Sigmoid colon (tissue), 7 donors: ENCODE measurements around the gene PAIP2B. TPM values are rescaled to one million over a fixed set of nuclear protein-coding genes. Genes with fewer than 3 reads are reported as not detected.
"Not testable (repeated sequence)": the region's sequence is repeated elsewhere in the genome, so short reads cannot be mapped to it uniquely, and the experiment has no call there.

Experiments used
- DNase-seq: peaks from one replicate; pipeline ENCODE4 v3.0.0-alpha.2; 2019
- H3K27ac ChIP-seq, 4 donors: fragments of 200-600 bp; sonication (generic); one replicate each; pipeline ENCODE4 v1.5.1; 2016 to 2019; ENCODE audit warnings: mild to moderate bottlenecking in 1 of 4
- H3K27me3 ChIP-seq, 3 donors: fragments of 200-600 bp; sonication (generic); one replicate each; pipeline ENCODE4 v1.5.1; 2019; ENCODE audit warnings: mild to moderate bottlenecking in 1 of 3
- H3K36me3 ChIP-seq, 4 donors: fragments of 200-600 bp; sonication (generic); one replicate each; pipeline ENCODE4 v1.5.1; 2016 to 2019
- H3K4me1 ChIP-seq, 4 donors: fragments of 200-600 bp; sonication (generic); one replicate each; pipeline ENCODE4 v1.5.1; 2017 to 2019
- H3K4me3 ChIP-seq, 4 donors: fragments of 200-600 bp; sonication (generic); one replicate each; pipeline ENCODE4 v1.5.1; 2017 to 2019; ENCODE audit warnings: mild to moderate bottlenecking in 2 of 4, moderate library complexity in 1 of 4
- H3K9me3 ChIP-seq, 4 donors: fragments of 200-600 bp in 3 of 4; sonication (generic) in 3 of 4; one replicate each; pipeline versions ENCODE4 v1.5.1 to v1.6.1; 2013 to 2019
- EP300 ChIP-seq, 4 donors: sonication (generic); formaldehyde crosslinking; IDR thresholded peaks; one replicate each; pipeline ENCODE4 v1.6.1; 2017; ENCODE audit warnings: antibody characterized with exemption in 4 of 4
- POLR2A ChIP-seq, 2 donors: fragments of 450-650 bp; IDR thresholded peaks; one replicate each; pipeline ENCODE4 v1.6.1; 2016; ENCODE audit warnings: antibody characterized with exemption in 2 of 2, mild to moderate bottlenecking in 2 of 2, moderate library complexity in 2 of 2
- POLR2AphosphoS5 ChIP-seq, 4 donors: sonication (generic); formaldehyde crosslinking; IDR thresholded peaks; one replicate each; pipeline ENCODE4 v1.6.1; 2017; ENCODE audit warnings: antibody characterized with exemption in 4 of 4
- WGBS, 2 donors: extraction: QIAGEN DNeasy Blood & Tissue Kit; methylation state at CpG; one replicate each; pipeline ENCODE4 v1.1.7; 2013; 5-methylcytosine and 5-hydroxymethylcytosine counted together
- intact Hi-C: fragments of 100-400 bp; cut with DNase I; formaldehyde crosslinking; loops from one replicate; pipeline ENCODE4 v1.15.1; 2023
- polyA plus RNA-seq, 3 donors: library from polyadenylated mRNA; stranded (reverse); fragments of 200-250 nt; gene quantifications; one replicate each; pipeline ENCODE4 v1.2.3, GENCODE V29; 2013
- total RNA-seq, 4 donors: library from RNA; depleted of rRNA; stranded (reverse); fragments of >200 nt; gene quantifications; one replicate each; pipeline ENCODE4 v1.1.0, GENCODE V29; 2016
- TF ChIP-seq, protein P1 (sequence below), 4 experiments: fragments of 450-650 bp in 3 of 4; fragments of 200-600 bp in 1 of 4; IDR thresholded peaks; one replicate each; pipeline ENCODE4 v1.5.1; 2016 to 2019; ENCODE audit warnings: antibody characterized with exemption in 4 of 4, mild to moderate bottlenecking in 3 of 4, moderate library complexity in 2 of 4
- donor health status: healthy with polysubstance abuse.
- donor health status: Bipolar disorder and iron deficiency.
- donor health status: healthy.

PAIP2B gene
- total and polyA plus RNA-seq, 7 donors, result 1.2 to 13.2 (median 8.0) TPM

DNA sequence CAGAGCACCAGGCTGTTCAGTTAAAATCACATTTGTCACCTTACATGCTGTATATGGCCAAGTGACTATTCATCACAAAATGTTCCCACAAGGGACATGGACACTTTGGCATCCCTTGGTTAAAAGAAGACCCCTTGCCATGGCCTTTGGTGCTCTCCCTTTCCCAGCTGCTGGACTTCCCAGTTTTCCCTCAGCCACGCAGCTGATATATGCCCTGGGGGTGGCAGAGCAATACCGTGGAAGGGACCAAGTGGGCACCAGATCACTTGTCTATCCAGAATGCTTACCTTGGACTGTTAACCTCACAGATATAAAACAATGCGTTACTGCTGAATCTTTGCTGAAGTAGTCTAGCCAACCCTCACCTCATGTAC, 35.3 kb downstream of the PAIP2B start:
- 73 to 75% methylated on average over 3 of the region's 3 CpGs for WGBS, 2 donors
- intact Hi-C loops, result no loop called here

GRCh38 chr2:71190656-71191569, 36.0 kb downstream of the PAIP2B start:
- Histone ChIP-seq H3K4me3 (no peak overlapping the region), H3K4me1 (no peaks in the 10 kb centered on the region), H3K9me3 (no peaks in the 10 kb centered on the region), H3K27ac (no peak overlapping the region), H3K36me3 (peaks cover 0 to 26% (median 3%) of the 10 kb centered on the region in 4 donors), H3K27me3 (no peaks in the 10 kb centered on the region)
- 81% methylated on average over 3 of the region's 3 CpGs for WGBS, 2 donors
- DNase-seq, result no peak
- intact Hi-C loops, result no loop called here
- TF ChIP-seq POLR2A (IDR thresholded peaks at IDR 0.05), result no peak
- TF ChIP-seq, protein P1, sequence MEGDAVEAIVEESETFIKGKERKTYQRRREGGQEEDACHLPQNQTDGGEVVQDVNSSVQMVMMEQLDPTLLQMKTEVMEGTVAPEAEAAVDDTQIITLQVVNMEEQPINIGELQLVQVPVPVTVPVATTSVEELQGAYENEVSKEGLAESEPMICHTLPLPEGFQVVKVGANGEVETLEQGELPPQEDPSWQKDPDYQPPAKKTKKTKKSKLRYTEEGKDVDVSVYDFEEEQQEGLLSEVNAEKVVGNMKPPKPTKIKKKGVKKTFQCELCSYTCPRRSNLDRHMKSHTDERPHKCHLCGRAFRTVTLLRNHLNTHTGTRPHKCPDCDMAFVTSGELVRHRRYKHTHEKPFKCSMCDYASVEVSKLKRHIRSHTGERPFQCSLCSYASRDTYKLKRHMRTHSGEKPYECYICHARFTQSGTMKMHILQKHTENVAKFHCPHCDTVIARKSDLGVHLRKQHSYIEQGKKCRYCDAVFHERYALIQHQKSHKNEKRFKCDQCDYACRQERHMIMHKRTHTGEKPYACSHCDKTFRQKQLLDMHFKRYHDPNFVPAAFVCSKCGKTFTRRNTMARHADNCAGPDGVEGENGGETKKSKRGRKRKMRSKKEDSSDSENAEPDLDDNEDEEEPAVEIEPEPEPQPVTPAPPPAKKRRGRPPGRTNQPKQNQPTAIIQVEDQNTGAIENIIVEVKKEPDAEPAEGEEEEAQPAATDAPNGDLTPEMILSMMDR (IDR thresholded peaks at IDR 0.05), result no peak

More for the DNA sequence above, 35.3 kb downstream of the PAIP2B start:
- Histone ChIP-seq H3K27me3 (no peaks in the 10 kb centered on the region), H3K9me3 (no peaks in the 10 kb centered on the region), H3K27ac (no peak overlapping the region), H3K4me1 (no peaks in the 10 kb centered on the region), H3K4me3 (no peak overlapping the region), H3K36me3 (peaks cover 0 to 29% (median 3%) of the 10 kb centered on the region in 4 donors)
- no peak for DNase-seq
- TF ChIP-seq, protein P1 (IDR thresholded peaks at IDR 0.05), result no peak
- TF ChIP-seq POLR2AphosphoS5 (IDR thresholded peaks at IDR 0.05) (no peak), EP300 (IDR thresholded peaks at IDR 0.05) (no peak), POLR2A (IDR thresholded peaks at IDR 0.05) (no peak)

- Histone ChIP-seq H3K27me3 (no peaks in the 10 kb centered on the region), H3K36me3 (peaks cover 0 to 26% (median 3%) of the 10 kb centered on the region in 4 donors), H3K4me1 (no peaks in the 10 kb centered on the region), H3K27ac (no peak overlapping the region), H3K4me3 (no peak overlapping the region), H3K9me3 (no peaks in the 10 kb centered on the region)
- DNase-seq, result no peak
- WGBS, 2 donors, result 86% methylated on average over 2 of the region's 2 CpGs
- TF ChIP-seq EP300 (IDR thresholded peaks at IDR 0.05) (no peak), POLR2A (IDR thresholded peaks at IDR 0.05) (no peak), POLR2AphosphoS5 (IDR thresholded peaks at IDR 0.05) (no peak)
- TF ChIP-seq, protein P1 (IDR thresholded peaks at IDR 0.05), result no peak
- intact Hi-C loops, result no loop called here
Observed at GRCh38 chr2:71187589-71187988, 39.3 kb downstream of the PAIP2B start.

DNA sequence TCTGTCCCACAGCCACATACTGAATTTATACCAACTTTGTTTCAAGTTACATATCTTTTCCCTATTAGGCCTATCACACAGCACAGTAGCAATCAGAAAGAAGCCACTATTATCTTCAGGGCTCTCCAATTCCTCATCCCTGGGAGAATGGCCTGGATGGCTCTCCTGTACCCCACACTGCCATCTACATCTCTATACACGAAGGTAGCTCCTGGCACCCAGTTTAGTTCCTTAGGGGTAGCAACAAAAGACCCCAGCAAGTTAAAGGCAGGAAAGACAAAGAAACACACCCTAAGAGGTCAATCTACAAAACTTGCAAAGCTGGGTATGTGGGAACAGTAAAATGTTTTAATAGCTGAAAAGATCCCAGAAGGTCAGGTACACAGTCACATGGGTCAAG, 39.9 kb downstream of the PAIP2B start:
- DNase-seq, result no peak
- Histone ChIP-seq H3K9me3 (no peaks in the 10 kb centered on the region), H3K27ac (no peak overlapping the region), H3K36me3 (peaks cover 0 to 26% (median 3%) of the 10 kb centered on the region in 4 donors), H3K27me3 (no peaks in the 10 kb centered on the region), H3K4me1 (no peaks in the 10 kb centered on the region), H3K4me3 (no peak overlapping the region)
- 82 to 89% methylated on average over 1 of the region's 1 CpG for WGBS, 2 donors
- intact Hi-C loops, result no loop called here
- TF ChIP-seq, protein P1 (IDR thresholded peaks at IDR 0.05), result no peak
- TF ChIP-seq EP300 (IDR thresholded peaks at IDR 0.05) (no peak), POLR2AphosphoS5 (IDR thresholded peaks at IDR 0.05) (no peak), POLR2A (IDR thresholded peaks at IDR 0.05) (no peak)

DNA sequence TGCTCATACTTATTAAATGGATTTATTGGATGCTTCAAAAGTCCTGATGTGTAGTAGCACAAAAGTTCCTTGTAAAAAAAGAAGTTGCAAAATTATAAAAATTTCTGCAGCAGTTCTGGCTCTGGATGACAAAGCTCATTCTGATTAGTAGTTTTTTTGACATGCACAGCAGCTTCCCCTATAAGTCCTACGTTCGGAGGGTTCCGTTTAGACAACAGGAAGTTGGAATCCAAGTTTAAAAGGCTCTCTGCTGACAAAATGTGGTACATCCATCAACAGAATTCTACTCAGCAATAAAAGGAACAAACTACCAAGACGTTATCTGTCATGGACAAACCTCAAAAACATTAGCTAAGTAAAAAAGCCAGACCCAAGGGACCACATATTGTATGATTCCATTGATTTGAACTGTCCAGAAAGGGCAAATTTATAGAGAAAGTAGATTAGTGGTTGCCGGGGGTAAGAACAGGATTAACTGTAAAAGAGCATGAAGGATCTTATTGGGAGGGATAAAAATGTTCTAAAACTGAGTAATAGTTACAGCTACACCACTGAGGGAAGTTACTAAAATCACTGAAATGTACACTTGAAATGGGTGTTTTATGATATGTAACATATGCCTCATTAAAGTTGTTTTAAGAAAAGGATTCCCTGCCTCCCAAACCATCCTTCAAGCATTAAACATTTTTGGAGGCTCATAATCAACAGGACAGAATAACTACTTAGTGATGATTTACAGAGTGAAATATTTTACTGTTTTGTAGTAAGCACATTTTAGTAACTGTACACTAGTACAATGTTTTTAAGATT, 43.4 kb downstream of the PAIP2B start:
- peaks cover 0 to 16% (median 3%) of the 10 kb centered on the region in 4 donors for H3K36me3 ChIP-seq
- H3K4me1 ChIP-seq, H3K9me3 ChIP-seq, H3K4me3 ChIP-seq, H3K27ac ChIP-seq, H3K27me3 ChIP-seq, DNase-seq, intact Hi-C loops: not testable (repeated sequence)
- 17 to 85% methylated on average over 2 of the region's 5 CpGs for WGBS, 2 donors
